SK-N-SH (cell line): ENCODE results near the gene SARDH.

Source experiments
- EP300 ChIP-seq, 2 experiments: IDR thresholded peaks; 2 replicates each; pipeline versions ENCODE4 v1.4.0 to v1.6.1; 2012; ENCODE audit warnings: borderline replicate concordance in 1 of 2, low read depth in 1 of 2, low read length in 1 of 2
- EZH2phosphoT487 ChIP-seq: fragments of 200-600 bp; sonication (generic); IDR thresholded peaks from 2 replicates; pipeline ENCODE4 v1.6.1; 2017; ENCODE audit warnings: low read depth, mixed run types, mild to moderate bottlenecking, antibody characterized with exemption, moderate library complexity, borderline replicate concordance
- MXI1 ChIP-seq: IDR thresholded peaks from 2 replicates; pipeline ENCODE4 v1.6.1; 2012; ENCODE audit warnings: mild to moderate bottlenecking, low read depth, low read length, improper control_type of control experiment
- NFIC ChIP-seq: IDR thresholded peaks from 2 replicates; pipeline ENCODE4 v1.4.0; 2012; ENCODE audit warnings: borderline replicate concordance
- NRF1 ChIP-seq: IDR thresholded peaks from 2 replicates; pipeline ENCODE4 v1.6.1; 2012; ENCODE audit warnings: low read depth, mild to moderate bottlenecking, low read length
- POLR2AphosphoS5 ChIP-seq: IDR thresholded peaks from 2 replicates; pipeline ENCODE4 v1.6.1; 2012; ENCODE audit warnings: low read depth, low read length
- RAD21 ChIP-seq: IDR thresholded peaks from 2 replicates; pipeline ENCODE4 v1.6.1; 2012; ENCODE audit warnings: mild to moderate bottlenecking, low read length
- RCOR1 ChIP-seq: fragments of 150-350 bp; IDR thresholded peaks from 2 replicates; pipeline ENCODE4 v1.6.1; 2017; ENCODE audit warnings: antibody characterized with exemption, low read length
- SMC3 ChIP-seq: IDR thresholded peaks from 2 replicates; pipeline ENCODE4 v1.6.1; 2012; ENCODE audit warnings: low read depth, low read length, improper control_type of control experiment
- TAF1 ChIP-seq: IDR thresholded peaks from 2 replicates; pipeline ENCODE4 v1.6.1; 2012; ENCODE audit warnings: low read depth, mild to moderate bottlenecking, low read length, moderate library complexity, borderline replicate concordance
- TF ChIP-seq, protein P1 (sequence below): IDR thresholded peaks from 2 replicates; pipeline ENCODE4 v1.6.1; 2012; ENCODE audit warnings: mild to moderate bottlenecking, low read depth, low read length, moderate library complexity
- TF ChIP-seq, protein P2 (sequence below): fragments of 200-600 bp; sonication (generic); IDR thresholded peaks from 2 replicates; pipeline ENCODE4 v1.6.1; 2017; ENCODE audit warnings: antibody characterized with exemption, mild to moderate bottlenecking, moderate library complexity
- TF ChIP-seq, protein P3 (sequence below): fragments of 150-350 bp; IDR thresholded peaks from 2 replicates; pipeline ENCODE4 v1.6.1; 2016; ENCODE audit warnings: mild to moderate bottlenecking, low read depth, low read length
- TF ChIP-seq, protein P4 (sequence below): IDR thresholded peaks from 2 replicates; pipeline ENCODE4 v1.4.0; 2012; ENCODE audit warnings: low read depth

DNA sequence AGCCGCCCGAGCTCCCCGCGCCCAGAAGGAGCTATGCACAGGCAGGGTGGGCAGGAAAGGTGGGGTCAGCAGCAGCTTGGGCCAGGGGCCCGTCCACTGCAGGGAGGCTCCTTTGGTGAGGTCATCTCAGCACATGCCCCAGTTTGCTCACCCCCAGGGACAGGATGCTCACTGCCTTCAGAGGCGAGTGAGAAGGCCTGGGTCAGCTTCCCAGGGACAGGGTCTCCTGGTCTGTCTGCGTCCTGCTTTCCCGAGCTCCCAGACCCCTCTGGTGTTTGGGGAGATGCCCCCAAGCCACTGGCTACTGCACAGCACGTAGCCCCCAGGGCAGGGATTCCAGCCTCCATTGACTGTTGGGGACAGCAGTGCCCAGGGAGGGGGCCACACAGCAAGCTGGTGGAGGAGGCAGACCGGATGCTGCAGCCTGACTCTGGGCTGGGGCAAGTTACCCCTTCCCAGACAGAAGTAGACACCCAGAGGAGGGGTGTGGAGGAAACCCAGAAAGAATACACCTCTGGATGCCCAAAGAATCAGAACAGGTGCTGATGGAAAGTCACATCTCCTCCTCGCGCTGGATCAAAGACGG, 581 bp upstream of the SARDH start:
- TF ChIP-seq TAF1 (no peak), POLR2AphosphoS5 (no peak), SMC3 (no peak), EZH2phosphoT487 (no peak), NFIC (no peak), RAD21 (no peak), MXI1 (no peak), EP300 (IDR thresholded peaks at IDR 0.05; ENCODE audit: borderline replicate concordance in 1 of 2, low read depth in 1 of 2, low read length in 1 of 2) (no peak), NRF1 (no peak), RCOR1 (no peak)
- TF ChIP-seq, protein P1, sequence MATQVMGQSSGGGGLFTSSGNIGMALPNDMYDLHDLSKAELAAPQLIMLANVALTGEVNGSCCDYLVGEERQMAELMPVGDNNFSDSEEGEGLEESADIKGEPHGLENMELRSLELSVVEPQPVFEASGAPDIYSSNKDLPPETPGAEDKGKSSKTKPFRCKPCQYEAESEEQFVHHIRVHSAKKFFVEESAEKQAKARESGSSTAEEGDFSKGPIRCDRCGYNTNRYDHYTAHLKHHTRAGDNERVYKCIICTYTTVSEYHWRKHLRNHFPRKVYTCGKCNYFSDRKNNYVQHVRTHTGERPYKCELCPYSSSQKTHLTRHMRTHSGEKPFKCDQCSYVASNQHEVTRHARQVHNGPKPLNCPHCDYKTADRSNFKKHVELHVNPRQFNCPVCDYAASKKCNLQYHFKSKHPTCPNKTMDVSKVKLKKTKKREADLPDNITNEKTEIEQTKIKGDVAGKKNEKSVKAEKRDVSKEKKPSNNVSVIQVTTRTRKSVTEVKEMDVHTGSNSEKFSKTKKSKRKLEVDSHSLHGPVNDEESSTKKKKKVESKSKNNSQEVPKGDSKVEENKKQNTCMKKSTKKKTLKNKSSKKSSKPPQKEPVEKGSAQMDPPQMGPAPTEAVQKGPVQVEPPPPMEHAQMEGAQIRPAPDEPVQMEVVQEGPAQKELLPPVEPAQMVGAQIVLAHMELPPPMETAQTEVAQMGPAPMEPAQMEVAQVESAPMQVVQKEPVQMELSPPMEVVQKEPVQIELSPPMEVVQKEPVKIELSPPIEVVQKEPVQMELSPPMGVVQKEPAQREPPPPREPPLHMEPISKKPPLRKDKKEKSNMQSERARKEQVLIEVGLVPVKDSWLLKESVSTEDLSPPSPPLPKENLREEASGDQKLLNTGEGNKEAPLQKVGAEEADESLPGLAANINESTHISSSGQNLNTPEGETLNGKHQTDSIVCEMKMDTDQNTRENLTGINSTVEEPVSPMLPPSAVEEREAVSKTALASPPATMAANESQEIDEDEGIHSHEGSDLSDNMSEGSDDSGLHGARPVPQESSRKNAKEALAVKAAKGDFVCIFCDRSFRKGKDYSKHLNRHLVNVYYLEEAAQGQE, result no peak
- TF ChIP-seq, protein P2, sequence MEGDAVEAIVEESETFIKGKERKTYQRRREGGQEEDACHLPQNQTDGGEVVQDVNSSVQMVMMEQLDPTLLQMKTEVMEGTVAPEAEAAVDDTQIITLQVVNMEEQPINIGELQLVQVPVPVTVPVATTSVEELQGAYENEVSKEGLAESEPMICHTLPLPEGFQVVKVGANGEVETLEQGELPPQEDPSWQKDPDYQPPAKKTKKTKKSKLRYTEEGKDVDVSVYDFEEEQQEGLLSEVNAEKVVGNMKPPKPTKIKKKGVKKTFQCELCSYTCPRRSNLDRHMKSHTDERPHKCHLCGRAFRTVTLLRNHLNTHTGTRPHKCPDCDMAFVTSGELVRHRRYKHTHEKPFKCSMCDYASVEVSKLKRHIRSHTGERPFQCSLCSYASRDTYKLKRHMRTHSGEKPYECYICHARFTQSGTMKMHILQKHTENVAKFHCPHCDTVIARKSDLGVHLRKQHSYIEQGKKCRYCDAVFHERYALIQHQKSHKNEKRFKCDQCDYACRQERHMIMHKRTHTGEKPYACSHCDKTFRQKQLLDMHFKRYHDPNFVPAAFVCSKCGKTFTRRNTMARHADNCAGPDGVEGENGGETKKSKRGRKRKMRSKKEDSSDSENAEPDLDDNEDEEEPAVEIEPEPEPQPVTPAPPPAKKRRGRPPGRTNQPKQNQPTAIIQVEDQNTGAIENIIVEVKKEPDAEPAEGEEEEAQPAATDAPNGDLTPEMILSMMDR, result no peak
- TF ChIP-seq, protein P3, sequence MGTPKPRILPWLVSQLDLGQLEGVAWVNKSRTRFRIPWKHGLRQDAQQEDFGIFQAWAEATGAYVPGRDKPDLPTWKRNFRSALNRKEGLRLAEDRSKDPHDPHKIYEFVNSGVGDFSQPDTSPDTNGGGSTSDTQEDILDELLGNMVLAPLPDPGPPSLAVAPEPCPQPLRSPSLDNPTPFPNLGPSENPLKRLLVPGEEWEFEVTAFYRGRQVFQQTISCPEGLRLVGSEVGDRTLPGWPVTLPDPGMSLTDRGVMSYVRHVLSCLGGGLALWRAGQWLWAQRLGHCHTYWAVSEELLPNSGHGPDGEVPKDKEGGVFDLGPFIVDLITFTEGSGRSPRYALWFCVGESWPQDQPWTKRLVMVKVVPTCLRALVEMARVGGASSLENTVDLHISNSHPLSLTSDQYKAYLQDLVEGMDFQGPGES, result no peak
- TF ChIP-seq, protein P4, sequence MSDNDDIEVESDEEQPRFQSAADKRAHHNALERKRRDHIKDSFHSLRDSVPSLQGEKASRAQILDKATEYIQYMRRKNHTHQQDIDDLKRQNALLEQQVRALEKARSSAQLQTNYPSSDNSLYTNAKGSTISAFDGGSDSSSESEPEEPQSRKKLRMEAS, result no peak
